Measurements from ENCODE around the gene LAPTM5.
A peak's percentile ranks its signal among the peaks of the same experiment; 100 is the strongest.

The LAPTM5 gene

DNA sequence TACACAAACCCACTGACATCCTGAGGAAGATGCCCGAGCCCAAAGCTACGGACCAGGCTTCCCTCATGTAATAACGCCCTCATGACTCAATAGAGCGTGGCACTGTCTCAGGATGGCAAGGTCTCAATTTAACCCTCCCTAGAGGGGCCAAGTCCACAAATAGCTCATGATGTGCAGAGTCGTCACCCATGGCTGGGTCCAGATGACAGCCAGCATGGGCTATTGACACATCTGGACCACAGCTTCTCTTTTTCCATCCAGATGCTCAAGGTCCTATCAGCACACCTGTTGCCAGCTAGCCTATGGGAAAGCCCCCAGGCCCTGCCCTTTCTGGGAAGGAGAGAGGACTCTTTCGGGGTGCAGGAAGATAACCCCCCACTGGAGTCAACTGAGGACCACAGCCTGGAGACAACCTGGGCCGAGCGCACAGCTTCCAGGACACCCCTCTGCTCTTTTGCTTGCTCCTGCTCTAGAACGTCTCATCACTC is 2.8 kb downstream of the LAPTM5 start:
- DNase-seq = peak; percentile 64

GRCh38 chr1:30753660-30754123 is 3.9 kb downstream of the LAPTM5 start:
- no peak for DNase-seq

- no peak for DNase-seq
These were observed 4.5 kb downstream of the LAPTM5 start for GRCh38 chr1:30753118-30753517.

- DNase-seq = no peak
These were observed 5.0 kb downstream of the LAPTM5 start for GRCh38 chr1:30752651-30752908.

DNA sequence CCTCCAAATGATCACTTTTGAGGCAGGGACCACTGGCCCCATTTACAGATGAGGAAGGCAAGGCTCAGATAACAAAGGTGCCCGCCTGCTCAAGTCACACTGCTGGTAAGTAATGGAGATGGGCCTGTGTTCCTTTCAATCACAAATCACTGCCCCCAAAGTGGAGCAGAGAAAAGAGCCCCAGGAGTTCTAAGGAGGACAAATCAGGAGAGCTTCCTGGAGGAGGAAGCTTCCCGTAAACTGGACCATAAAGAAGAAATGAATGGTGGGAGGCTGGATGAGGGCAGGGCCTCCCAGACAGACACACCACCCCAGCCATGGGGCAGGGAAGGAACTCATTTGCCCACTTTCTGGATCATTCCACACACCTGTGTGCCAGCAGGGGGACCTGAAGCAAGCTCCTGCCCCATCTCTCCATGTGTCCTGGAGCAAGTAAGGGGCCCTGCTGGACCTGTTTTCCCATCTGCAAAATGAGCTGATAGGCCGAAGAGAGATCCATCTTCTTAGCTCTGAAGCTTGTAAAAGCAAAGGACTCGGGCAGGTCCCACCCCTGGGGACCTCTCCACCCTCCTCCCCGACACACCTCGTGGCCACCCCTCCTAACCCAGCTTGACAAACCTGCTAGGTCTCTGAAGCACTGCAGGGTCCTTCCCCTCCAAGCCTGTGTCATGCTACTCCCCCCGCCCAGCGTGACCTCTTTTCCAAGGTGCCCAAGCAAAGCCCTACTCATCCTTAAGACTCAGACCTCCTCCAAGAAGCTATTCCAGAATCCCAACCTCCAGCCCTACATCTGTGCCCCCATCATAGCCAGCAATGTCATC is 5.5 kb downstream of the LAPTM5 start:
- no peak for DNase-seq

- no peak for DNase-seq
These were observed 6.8 kb downstream of the LAPTM5 start for GRCh38 chr1:30750731-30751291.

- peak; percentile 76 for DNase-seq
These were observed 7.6 kb downstream of the LAPTM5 start for GRCh38 chr1:30749691-30750583.

DNA sequence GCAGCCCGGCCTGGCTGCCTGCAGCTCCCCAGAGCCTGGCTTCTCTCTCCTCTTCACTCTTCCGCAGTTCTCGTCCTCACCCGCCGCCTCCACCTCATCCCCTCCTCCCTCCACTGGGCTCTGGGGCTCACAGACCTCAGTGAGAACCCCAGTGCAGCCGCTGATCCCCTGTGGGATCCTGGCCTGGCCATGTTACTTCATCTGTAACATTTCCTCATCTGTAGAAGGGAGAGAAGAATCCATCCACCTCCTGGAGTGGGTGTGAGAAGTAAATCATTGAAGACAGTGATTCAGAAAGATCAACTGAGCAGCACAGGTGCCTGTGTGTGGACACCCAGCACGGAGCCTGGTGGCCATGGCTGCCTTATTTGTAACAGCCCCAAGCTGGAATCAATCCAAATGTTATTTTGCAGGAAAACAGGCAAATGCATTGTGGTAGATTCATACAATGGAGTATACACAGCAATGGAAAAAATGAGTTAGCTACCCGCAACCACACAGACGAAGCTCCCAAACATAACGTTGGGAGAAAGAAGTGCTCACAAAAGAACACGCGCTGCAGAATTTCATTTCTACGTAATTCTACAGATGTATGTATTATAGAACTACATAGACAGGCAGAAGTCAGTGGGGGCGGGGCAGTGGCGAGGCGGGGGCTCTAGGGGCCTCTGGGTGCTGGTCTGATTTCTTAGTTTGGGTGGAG is 8.7 kb downstream of the LAPTM5 start:
- peak; percentile 51 for DNase-seq

DNA sequence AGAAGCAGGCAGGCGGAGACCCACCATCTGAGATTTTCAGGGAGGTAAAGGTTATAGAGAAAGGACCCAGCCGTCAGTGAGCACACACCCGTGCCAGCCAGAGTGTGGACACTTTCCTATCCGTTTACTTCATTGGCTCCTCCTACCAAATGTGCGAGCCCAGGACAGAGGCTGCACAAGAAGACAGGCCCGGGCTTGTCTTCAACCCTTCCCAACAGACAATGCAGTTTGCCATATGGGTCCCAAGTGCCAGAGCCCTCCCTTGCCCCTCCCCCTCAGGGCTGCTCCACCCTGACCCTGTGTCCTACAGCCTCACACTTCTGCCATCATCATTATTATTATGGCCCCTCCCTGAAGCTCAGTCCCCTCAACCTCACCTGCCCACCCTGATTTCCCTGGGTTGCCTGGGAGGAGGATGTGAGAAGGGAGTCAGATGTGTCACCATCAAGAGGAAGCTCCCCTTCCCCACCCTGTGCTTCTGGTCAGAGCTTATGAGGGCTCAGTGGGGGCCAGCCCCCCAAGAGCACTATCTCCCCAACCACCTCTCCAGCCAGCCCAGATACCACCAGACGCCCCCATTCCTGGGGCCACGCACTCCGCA is 9.4 kb downstream of the LAPTM5 start:
- DNase-seq = no peak

DNA sequence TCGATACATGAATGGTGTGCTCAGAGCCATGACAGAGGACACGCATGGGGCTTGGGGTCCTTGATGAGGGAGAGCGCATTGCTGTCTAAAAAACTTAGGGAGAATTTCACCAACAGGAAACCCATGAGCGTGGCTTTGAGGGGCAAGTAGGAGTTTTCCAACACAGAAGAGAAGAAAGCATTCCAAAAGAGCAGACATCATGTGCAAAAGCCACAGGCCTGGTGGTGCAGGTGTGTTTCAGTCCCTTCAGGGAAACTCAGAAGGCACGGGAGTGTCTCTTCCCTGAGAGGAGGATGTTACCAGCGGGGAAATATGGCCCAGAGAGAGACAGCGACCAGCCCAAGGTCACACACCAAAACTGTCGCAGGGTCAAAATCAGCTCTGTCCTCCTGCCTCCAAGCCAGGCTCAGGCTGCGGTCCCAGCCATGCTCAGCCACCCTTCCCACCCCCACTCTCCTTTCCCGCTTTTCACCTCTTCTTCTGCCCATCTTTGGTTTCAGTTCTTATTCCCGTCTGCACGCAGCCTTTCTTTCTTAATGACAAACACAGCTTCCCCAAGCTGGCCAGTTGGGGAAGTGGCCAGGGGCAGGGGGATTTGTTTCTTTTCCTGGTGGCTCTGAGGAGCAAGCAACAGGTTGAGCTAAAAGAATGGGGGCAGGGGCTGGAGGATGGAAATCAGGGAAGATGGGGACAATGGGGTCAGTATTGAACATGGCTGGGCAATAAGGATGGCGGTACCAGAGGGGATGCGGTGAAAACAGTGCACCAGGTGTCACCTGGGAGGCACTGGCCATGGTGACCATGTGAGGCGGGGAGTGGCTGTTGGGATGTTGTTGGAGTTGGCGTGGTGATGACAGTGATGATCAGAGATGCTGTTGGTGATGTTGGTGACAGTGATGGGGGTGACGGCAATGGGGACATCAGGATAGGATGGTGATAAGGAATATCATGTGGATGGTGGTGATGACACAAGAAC is 10.3 kb downstream of the LAPTM5 start:
- DNase-seq = no peak

DNA sequence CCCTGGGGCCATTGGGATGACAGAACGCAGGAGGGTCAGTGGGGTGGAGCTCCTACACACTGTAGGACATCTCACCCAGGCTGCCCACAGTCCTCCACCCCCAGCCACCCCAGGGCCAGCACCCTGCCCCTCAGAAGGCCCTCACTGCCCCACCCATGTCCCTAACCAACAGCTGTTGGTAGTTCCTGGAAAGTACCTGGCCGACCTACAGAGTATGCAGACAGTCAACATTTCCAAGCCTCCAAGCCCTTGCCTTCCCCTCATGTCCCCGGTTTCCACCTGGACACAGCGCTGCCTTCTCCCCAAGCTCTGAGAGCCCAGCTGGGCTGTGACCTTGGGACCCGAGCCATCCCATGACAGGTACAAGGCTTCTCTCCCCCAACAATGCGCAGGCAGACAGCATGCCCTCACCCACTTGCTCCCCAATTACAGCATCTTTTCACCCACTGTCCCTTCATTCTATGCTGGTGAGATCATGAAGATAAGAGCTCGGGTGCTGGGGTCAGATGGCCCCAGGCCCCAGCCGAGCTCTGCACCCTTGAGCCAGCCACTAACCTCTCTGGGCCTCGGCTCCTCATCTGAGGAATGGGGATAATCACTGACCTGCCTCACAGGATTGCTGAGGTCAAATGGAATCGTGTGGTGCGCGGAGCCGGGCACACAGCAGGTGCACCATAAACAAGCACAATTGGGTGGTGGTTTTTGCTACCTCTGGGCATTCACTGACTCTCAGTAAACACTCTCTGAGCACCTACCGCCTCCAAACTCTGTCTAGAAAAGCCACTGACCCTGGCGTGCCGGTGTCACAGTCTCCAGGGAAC is 11.2 kb downstream of the LAPTM5 start:
- DNase-seq = no peak

- peak; percentile 35 for DNase-seq
These were observed 11.8 kb downstream of the LAPTM5 start for GRCh38 chr1:30745834-30746208.

GRCh38 chr1:30745156-30745833 is 12.3 kb downstream of the LAPTM5 start:
- no peak for DNase-seq

DNA sequence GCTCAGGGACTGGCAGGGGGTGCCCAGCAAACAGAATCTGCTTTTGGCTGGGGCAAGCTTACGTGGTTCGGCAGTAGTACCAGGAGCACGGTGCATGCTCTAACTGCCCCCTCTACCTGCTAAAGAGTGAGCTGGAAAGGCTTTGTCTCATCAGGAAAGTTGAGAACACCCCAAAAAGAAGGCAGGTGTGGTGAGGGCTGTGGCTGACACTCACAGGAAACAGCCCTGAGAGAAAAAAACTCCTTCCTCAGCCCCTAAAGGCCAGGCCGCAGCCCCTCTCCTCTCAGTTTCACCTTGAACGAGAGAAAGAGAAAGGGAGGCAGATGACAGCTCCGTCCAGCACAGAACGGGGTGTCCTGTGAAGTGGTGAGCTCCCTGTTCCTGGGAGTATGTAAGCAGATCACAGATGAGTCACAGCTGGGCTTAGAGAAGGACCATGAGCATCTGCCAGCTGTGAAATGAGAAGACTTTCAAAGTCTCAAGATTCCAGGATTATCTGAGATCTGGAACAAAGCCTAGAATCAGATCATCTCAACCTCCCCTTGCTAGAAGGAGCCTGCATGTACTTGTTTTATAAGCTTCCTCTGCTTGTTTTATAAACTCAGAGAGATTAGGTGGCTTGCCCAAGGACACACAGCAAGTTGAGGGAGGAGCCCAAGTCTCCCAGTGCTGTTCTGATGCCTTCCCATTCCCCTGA is 13.4 kb downstream of the LAPTM5 start:
- DNase-seq = peak; percentile 69

DNA sequence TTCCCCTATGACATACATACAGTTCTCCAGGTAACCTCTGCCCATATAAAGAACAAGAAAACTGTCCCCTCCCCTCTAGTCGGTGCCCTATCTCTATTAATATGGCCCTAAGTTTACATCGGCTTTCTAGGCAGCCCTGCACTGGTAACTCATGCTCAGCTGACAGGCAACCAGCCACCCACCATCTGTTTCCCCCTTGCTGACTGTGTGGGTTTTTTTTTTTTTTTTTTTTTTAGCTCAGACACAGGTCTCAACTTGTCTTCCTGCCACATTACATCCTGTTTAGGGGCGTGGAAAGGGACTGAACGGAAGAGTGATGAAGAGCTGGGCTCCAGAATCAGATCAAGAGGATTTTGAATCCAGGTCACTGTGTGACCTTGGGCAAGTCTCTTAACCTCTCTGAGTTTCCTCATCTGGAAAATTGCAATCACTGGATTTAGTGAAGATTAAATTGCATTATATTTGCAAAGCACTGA is 14.0 kb downstream of the LAPTM5 start:
- DNase-seq = peak; percentile 89

GRCh38 chr1:30742963-30743559 is 14.5 kb downstream of the LAPTM5 start:
- no peak for DNase-seq

DNA sequence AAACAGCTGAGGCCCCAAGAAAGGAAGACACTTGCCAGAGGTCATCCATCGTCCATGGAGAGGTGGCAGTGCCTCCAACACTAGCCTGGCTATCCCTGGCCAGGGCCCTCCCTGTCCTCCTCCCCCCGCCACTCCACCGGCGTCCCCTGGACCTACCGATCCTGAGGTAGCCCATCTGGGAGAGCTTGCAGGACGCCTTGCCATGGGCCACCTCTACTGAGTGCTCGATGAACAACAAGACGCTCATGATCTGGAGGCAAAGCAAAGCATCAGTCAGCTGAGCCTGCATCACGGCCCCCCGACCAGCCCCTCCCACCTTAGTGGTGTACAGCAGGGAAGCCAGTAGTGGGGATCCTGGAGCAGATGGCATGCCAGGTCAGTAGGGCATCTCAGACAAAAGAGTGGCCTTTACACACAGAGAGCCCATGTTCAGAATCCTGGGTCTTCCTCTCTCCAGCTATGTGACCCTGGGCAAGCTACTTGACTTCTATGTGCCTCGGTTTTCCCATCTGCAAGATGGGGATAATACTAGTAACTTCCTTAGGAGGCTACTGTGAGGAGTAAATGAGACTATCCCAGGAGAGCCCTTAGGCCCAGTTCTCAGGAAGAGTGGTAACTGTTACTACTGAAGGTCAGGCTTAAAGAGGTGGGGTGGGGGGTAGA is 15.1 kb downstream of the LAPTM5 start:
- no peak for DNase-seq
